Heart right ventricle (tissue), 16 donors: ENCODE data around the gene KLF2. TPM values are rescaled to one million over a fixed set of nuclear protein-coding genes. Genes with fewer than 3 reads are reported as not detected.

Experiments
- ATAC-seq, 8 donors: fragments of 200-7000 bp; cut with Tn5 transposase; one replicate each; pipeline ENCODE4 v1.9.1; 2020; ENCODE audit warnings: mild to moderate bottlenecking in 8 of 8, moderate library complexity in 8 of 8, moderate number of reproducible peaks in 1 of 8
- DNase-seq, 2 donors: peaks; one replicate each; pipeline ENCODE4 v3.0.0-alpha.2; 2020
- H3K27ac ChIP-seq, 10 donors: fragments of 200-600 bp; sonication (generic) in 2 of 10; one replicate each; pipeline versions ENCODE4 v1.5.0 to v1.8.0; 2020 to 2022; ENCODE audit warnings: mild to moderate bottlenecking in 3 of 10
- H3K27me3 ChIP-seq, 7 donors: fragments of 200-600 bp; one replicate each; pipeline ENCODE4 v1.8.0; 2021 to 2022; ENCODE audit warnings: mild to moderate bottlenecking in 2 of 7
- H3K36me3 ChIP-seq, 9 donors: fragments of 200-600 bp; sonication (generic) in 1 of 9; one replicate each; pipeline versions ENCODE4 v1.5.0 to v1.8.0; 2020 to 2022; ENCODE audit warnings: mild to moderate bottlenecking in 2 of 9
- H3K4me1 ChIP-seq, 9 donors: fragments of 200-600 bp; sonication (generic) in 1 of 9; one replicate each; pipeline versions ENCODE4 v1.5.0 to v1.8.0; 2020 to 2022; ENCODE audit warnings: mild to moderate bottlenecking in 4 of 9
- H3K4me3 ChIP-seq, 10 donors: fragments of 200-600 bp; sonication (generic) in 2 of 10; one replicate each; pipeline versions ENCODE4 v1.5.0 to v1.8.0; 2020 to 2022; ENCODE audit warnings: mild to moderate bottlenecking in 7 of 10, moderate library complexity in 2 of 10
- H3K9me3 ChIP-seq, 11 donors: fragments of 200-600 bp in 10 of 11; sonication (generic) in 2 of 11; one replicate each; pipeline versions ENCODE4 v1.5.0 to v1.8.0; 2013 to 2022; ENCODE audit warnings: mild to moderate bottlenecking in 2 of 11, control low read depth in 1 of 11, moderate library complexity in 1 of 11
- CTCF ChIP-seq, 9 donors: fragments of 200-600 bp; sonication (generic) in 2 of 9; IDR thresholded peaks; one replicate each; pipeline versions ENCODE4 v1.5.0 to v1.8.0; 2021 to 2022; ENCODE audit warnings: antibody characterized with exemption in 9 of 9, mild to moderate bottlenecking in 5 of 9, moderate library complexity in 1 of 9
- WGBS, 2 donors: extraction: QIAGEN DNeasy Blood & Tissue Kit; methylation state at CpG; one replicate each; pipeline ENCODE4 v1.1.7; 2013; ENCODE audit warnings: inconsistent platforms in 1 of 2; 5-methylcytosine and 5-hydroxymethylcytosine counted together
- intact Hi-C, 10 donors: fragments of 100-400 bp; cut with DNase I; formaldehyde crosslinking; loops; one replicate each; pipeline versions ENCODE4 v1.11.1 to v1.14.2; 2022
- polyA plus RNA-seq, 2 donors: library from polyadenylated mRNA; stranded (reverse); fragments of 200-250 nt; gene quantifications; one replicate each; pipeline ENCODE4 v1.2.3, GENCODE V29; 2013
- total RNA-seq, 10 donors: library from RNA; stranded (reverse); fragmentation: NEBNext Ultra II Directional in 3 of 10; extraction: Animal tissue kit (Norgen Biotek cat#: 25700) in 3 of 10; gene quantifications; one replicate each; pipeline versions ENCODE4 v1.2.1 to v1.2.4, GENCODE V29; 2021 to 2023
- donor health status: Arrhythmogenic right ventricular cardiomyopathy.
- donor health status: ischemic (EF 13 %, LVEDD 7.1; RV severe dilation, severe dysfunction).
- donor health status: healthy with polysubstance abuse.
- donor health status: DM: no; HTN: yes; CAD: no.
- donor health status: DM: no; HTN: no; CAD: no.
- donor health status: ischemic (EF 25% LVEDD 6.9; RV normal size, moderate dysfunction).
- donor health status: ischemic (EF 25% LVEDD 5.7; RV mildly dilated, moderate dysfunction).
- donor health status: healthy.
- donor health status: DM: yes; HTN: yes; CAD: no.
- donor health status: Ischemic cardiomyopathy.
- donor health status: ischemic (EF 35%, LVEDD 5.7; RV mildly dilated, moderate dysfunction).
- donor health status: nonischemic (EF 11% LVEDD 7.7; RV severe dilation, severe dysfunction).
- donor health status: DM: yes; HTN: yes; CAD: no.
- donor health status: PGD.
- donor health status: ischemic (EF 29% LVEDD 5.4; RV normal size, mild dysfunction).
- donor health status: nonischemic (EF 23%, LVEDD 6.1; RV moderate dilation, normal function).

The KLF2 gene
- total and polyA plus RNA-seq, 12 donors = 22.4 to 76.2 (median 50.4) TPM

DNA sequence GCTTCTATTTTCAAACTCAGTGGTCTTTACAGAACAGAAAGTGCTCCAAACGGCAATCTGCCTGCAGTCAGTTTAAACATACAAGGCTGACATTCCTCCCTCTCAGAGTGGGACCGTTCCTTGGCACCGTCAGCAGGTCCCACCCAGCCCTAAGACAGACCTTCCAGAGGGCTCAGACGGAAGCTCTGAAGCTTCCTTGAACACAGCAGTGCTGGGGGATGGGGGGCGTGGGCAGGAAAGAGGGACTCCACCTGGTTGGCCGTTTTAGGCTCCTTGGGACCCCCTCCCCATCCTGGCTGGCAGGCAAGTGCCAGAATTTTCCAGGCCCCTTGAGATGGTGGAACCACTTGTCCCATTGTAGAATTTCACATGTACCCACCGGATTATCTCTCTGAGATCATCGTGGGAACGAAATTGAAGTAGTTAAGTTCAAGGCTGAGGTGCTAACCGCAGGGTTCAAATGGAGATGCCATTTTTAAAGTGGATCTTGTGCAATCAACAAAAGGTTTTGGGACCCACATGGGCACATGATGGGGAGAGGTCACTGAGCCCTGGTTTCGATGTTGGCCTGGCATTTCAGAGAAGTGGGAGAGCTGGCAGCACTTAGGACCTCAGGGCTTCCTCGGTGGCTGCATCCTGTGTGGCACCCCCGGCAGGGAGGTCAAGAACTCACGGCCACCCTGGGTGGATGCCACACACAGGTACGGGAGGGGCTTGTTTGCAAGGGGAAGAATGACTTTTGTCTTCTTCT is 46.2 kb downstream of the KLF2 start:
- TF ChIP-seq CTCF (IDR thresholded peaks at IDR 0.05) = no peak
- Histone ChIP-seq H3K27me3 (no peaks in the 10 kb centered on the region), H3K36me3 (peaks cover 0 to 43% (median 11%) of the 10 kb centered on the region in 9 donors), H3K9me3 (no peaks in the 10 kb centered on the region), H3K4me1 (peaks cover 12 to 96% (median 43%) of the 10 kb centered on the region in 9 donors), H3K27ac (peak overlapping the region in 9 of 10 donors; percentile 0 to 83 (median 53)), H3K4me3 (peak overlapping the region in 2 of 10 donors; percentile 5 to 16)
- ATAC-seq (peak in 4 of 8 donors; percentile 34 to 41 (median 38)), DNase-seq (no peak)
- WGBS, 2 donors = 60% methylated on average over 15 of the region's 15 CpGs
- intact Hi-C loops = loop anchor here in 1 of 10 donors (10.0 kb wide), 1 partner anchor 46 kb away; the partner anchor contains the start of gene KLF2

- 58 to 64% methylated on average over 18 of the region's 18 CpGs for WGBS, 2 donors
- Histone ChIP-seq H3K27me3 (no peaks in the 10 kb centered on the region), H3K9me3 (no peaks in the 10 kb centered on the region), H3K36me3 (peaks cover 0 to 45% (median 19%) of the 10 kb centered on the region in 9 donors), H3K4me1 (peaks cover 12 to 92% (median 43%) of the 10 kb centered on the region in 9 donors), H3K4me3 (peak overlapping the region in 3 of 10 donors; percentile 2 to 16 (median 5)), H3K27ac (peak overlapping the region in 8 of 10 donors; percentile 0 to 83 (median 54))
- TF ChIP-seq CTCF (IDR thresholded peaks at IDR 0.05) = no peak
- DNase-seq = peak; percentile 44 to 69
- intact Hi-C loops = loop anchor here in 1 of 10 donors (10.0 kb wide), 1 partner anchor 47 kb away; the partner anchor contains the start of gene KLF2
- peak in 7 of 8 donors; percentile 56 to 76 (median 65) for ATAC-seq
Measured at GRCh38 chr19:16371540-16371986, 46.9 kb downstream of the KLF2 start.

- no peak for DNase-seq
- H3K27ac ChIP-seq = peak overlapping the region in 8 of 10 donors; percentile 26 to 83 (median 55)
- peaks cover 12 to 85% (median 43%) of the 10 kb centered on the region in 9 donors for H3K4me1 ChIP-seq
- peaks cover 0 to 53% (median 23%) of the 10 kb centered on the region in 9 donors for H3K36me3 ChIP-seq
- no peak for TF ChIP-seq CTCF (IDR thresholded peaks at IDR 0.05)
- ATAC-seq = no peak
- H3K4me3 ChIP-seq = peak overlapping the region in 3 of 10 donors; percentile 2 to 16 (median 5)
- H3K27me3 ChIP-seq = no peaks in the 10 kb centered on the region
- intact Hi-C loops = loop anchor here in 1 of 10 donors (10.0 kb wide), 1 partner anchor 47 kb away; the partner anchor contains the start of gene KLF2
- WGBS, 2 donors = 83 to 88% methylated on average over 17 of the region's 17 CpGs
- no peaks in the 10 kb centered on the region for H3K9me3 ChIP-seq
Measured at GRCh38 chr19:16372065-16372915, 47.7 kb downstream of the KLF2 start.

DNA sequence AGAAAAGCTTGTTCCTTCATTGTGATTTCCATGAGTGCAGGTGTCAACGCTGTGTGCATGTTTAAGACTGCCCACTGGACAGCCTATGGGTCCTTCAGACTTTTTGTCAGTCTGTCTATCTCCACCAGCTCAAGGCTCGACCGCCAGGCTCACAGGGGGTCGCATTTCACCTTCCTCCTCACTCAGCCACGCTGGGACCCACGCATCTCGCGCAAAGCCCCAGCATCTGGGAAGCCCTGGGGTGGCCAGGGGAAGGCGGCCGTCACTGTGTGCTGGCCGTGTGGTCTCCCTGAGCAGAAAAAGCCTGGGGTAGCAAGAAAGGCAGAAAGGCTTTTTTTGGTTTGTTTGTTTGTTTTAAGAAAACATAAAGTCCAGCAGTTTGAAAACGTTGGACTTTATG is 48.5 kb downstream of the KLF2 start:
- H3K4me3 ChIP-seq = no peak overlapping the region
- no peaks in the 10 kb centered on the region for H3K9me3 ChIP-seq
- H3K4me1 ChIP-seq = peaks cover 12 to 77% (median 43%) of the 10 kb centered on the region in 9 donors
- intact Hi-C loops = loop anchor here in 1 of 10 donors (10.0 kb wide), 1 partner anchor 48 kb away; the partner anchor contains the start of gene KLF2
- WGBS, 2 donors = 81 to 83% methylated on average over 12 of the region's 12 CpGs
- DNase-seq (no peak), ATAC-seq (no peak)
- peaks cover 0 to 59% (median 23%) of the 10 kb centered on the region in 9 donors for H3K36me3 ChIP-seq
- no peaks in the 10 kb centered on the region for H3K27me3 ChIP-seq
- peak overlapping the region in 7 of 10 donors; percentile 26 to 83 (median 54) for H3K27ac ChIP-seq
- TF ChIP-seq CTCF (IDR thresholded peaks at IDR 0.05) = no peak
